HEK293T (cell line): ENCODE data around the gene SNAI3.

Experiments used
- ARNT ChIP-seq: fragments of 450-650 bp; IDR thresholded peaks from 2 replicates; pipeline ENCODE4 v1.6.1; 2017; ENCODE audit warnings: mild to moderate bottlenecking
- BHLHE40 ChIP-seq: fragments of 450-650 bp; IDR thresholded peaks from 2 replicates; pipeline ENCODE4 v1.6.1; 2016; ENCODE audit warnings: mild to moderate bottlenecking, moderate library complexity, borderline replicate concordance
- FOXK2 ChIP-seq: fragments of 450-650 bp; IDR thresholded peaks from 2 replicates; pipeline ENCODE4 v1.6.1; 2016; ENCODE audit warnings: mild to moderate bottlenecking
- SP1 ChIP-seq: fragments of 450-650 bp; IDR thresholded peaks from 2 replicates; pipeline ENCODE4 v1.6.1; 2017

GRCh38 chr16:88657371-88657770, 28.9 kb downstream of the SNAI3 start:
- no peak for TF ChIP-seq BHLHE40
- TF ChIP-seq SP1, result no peak
- no peak for TF ChIP-seq ARNT
- TF ChIP-seq FOXK2, result no peak
